DMS 273 (cell line): Measurements from ENCODE around the gene DRAP1.
"Not testable (repeated sequence)": the region's sequence is repeated elsewhere in the genome, so short reads cannot be mapped to it uniquely, and the experiment has no call there.

ENCODE experiments used
- DNase-seq: peaks from one replicate; lab custom pipeline; 2025; ENCODE audit not compliant: unreplicated experiment; lab: John Stamatoyannopoulos, UW

Gene DRAP1

GRCh38 chr11:65927904-65928397 lies 8.7 kb downstream of the DRAP1 start:
- no peak for DNase-seq

- DNase-seq = no peak
Measured at GRCh38 chr11:65928667-65929066, 9.4 kb downstream of the DRAP1 start.

- no peak for DNase-seq
Measured at GRCh38 chr11:65931773-65932557, 12.7 kb downstream of the DRAP1 start.

- peak; percentile 48 for DNase-seq
Measured at GRCh38 chr11:65932558-65932919, 13.3 kb downstream of the DRAP1 start.

- peak; percentile 86 for DNase-seq
Measured at GRCh38 chr11:65934014-65934413, 14.8 kb downstream of the DRAP1 start.

- DNase-seq = no peak
Measured at GRCh38 chr11:65937766-65938165, 18.5 kb downstream of the DRAP1 start.

GRCh38 chr11:65941720-65942310 lies 22.6 kb downstream of the DRAP1 start:
- DNase-seq = no peak

GRCh38 chr11:65942531-65942930 lies 23.3 kb downstream of the DRAP1 start:
- DNase-seq = no peak

- DNase-seq = no peak
Measured at GRCh38 chr11:65944191-65944590, 25.0 kb downstream of the DRAP1 start.

- DNase-seq = no peak
Measured at GRCh38 chr11:65944767-65945166, 25.5 kb downstream of the DRAP1 start.

GRCh38 chr11:65945430-65945911 lies 26.2 kb downstream of the DRAP1 start, which contains the start of gene TSGA10IP:
Gene TSGA10IP, plus strand, starts transcription at chr11:65945480. Its CDS starts 196 bp downstream, at chr11:65945676.
- no peak for DNase-seq

GRCh38 chr11:65945941-65946558 lies 26.8 kb downstream of the DRAP1 start:
- DNase-seq = no peak

- DNase-seq = no peak
Measured at GRCh38 chr11:65946655-65947054, 27.4 kb downstream of the DRAP1 start.

- no peak for DNase-seq
Measured at GRCh38 chr11:65947133-65947532, 27.9 kb downstream of the DRAP1 start.

GRCh38 chr11:65947603-65948125 lies 28.4 kb downstream of the DRAP1 start:
- no peak for DNase-seq

- not testable (repeated sequence) for DNase-seq
Measured at GRCh38 chr11:65950711-65951110, 31.5 kb downstream of the DRAP1 start.

- DNase-seq = not testable (repeated sequence)
Measured at GRCh38 chr11:65951641-65952040, 32.4 kb downstream of the DRAP1 start.

- DNase-seq = no peak
Measured at GRCh38 chr11:65952052-65952521, 32.9 kb downstream of the DRAP1 start.

GRCh38 chr11:65953471-65953870 lies 34.2 kb downstream of the DRAP1 start:
- no peak for DNase-seq

GRCh38 chr11:65954771-65955170 lies 35.5 kb downstream of the DRAP1 start:
- no peak for DNase-seq

GRCh38 chr11:65958291-65958690 lies 39.1 kb downstream of the DRAP1 start:
- peak; percentile 13 for DNase-seq
